Kidney tubule cell (primary cell): ENCODE data around the gene UBASH3A.

ENCODE experiments used
- DNase-seq: peaks from one replicate; pipeline ENCODE4 v3.0.0-alpha.2; 2018; ENCODE audit warnings: low spot score

The UBASH3A gene

DNA sequence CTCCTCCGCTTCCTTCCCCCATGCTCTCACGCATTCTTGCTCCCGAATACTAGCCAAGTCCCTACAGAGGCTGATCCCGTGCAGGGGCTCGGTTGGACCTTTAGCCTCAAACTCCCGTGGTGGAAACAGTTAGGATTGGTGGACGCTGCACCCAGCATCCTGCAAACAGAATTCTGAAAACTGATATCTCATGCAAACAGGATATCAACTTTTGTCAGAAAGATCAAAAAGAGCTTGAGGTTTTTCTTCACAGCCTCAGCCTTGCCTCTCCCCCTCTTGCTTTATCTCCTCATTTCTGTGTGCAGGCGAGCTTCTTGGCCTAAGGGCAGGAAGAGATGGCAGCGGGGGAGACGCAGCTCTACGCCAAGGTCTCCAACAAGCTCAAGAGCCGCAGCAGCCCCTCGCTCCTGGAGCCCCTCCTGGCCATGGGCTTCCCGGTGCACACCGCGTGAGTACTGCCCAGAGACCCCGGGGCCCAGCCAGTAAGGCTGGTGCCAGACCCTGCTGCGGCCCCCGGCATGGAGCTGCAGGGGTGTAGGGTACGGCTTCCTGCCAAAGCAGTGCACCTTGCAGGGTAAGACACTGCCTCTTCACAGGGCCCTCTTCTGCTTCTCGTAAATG is at the start of gene UBASH3A:
TSS of gene UBASH3A (plus strand) at position 292 of the 621 bp plus-strand sequence. CDS start at position 336, 44 bp downstream.
- DNase-seq: no peak

GRCh38 chr21:42356046-42356445 is 47.7 kb upstream of the UBASH3A start:
- DNase-seq: peak; percentile 35

DNA sequence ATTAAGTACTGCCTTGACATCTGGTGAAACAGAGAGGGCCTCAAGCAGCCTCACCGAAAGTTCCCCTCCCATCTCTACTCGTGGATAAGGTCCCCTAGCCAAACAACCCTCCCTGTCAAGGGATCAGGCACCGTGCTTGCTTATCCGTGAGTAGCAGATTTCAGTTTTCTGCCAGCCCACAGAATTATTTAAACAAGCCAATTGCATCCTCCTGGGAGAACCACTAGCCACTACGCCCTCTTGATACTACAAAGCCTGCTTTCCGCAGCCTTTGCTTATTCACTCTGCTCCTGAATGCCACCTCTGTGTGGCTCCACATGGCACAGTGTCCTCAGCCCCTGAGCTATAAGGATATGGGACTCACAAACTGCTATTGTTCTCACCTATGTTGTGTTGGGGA is 47.1 kb upstream of the UBASH3A start:
- no peak for DNase-seq

DNA sequence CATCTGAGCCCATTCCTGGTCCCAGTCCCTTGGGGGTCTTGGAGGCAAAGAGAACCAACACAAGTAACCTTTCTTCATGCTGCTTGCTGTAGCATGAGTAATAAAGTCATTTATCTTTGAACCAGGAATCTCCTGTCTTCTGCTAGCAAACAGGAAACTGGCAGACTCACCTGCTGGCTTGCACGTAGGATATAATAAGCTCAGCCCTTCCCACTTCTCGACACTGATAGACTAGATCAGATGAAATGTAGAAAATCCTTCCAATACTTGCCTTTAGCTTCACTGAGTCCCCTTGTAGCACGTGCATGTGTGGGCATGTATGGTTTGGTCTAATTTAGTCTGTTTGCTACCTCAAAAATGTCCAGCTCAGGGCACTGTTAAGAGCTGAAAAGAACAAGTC is 46.4 kb upstream of the UBASH3A start:
- no peak for DNase-seq

- no peak for DNase-seq
Observed at GRCh38 chr21:42358261-42358660, 45.4 kb upstream of the UBASH3A start.

GRCh38 chr21:42358937-42359336 is 44.8 kb upstream of the UBASH3A start:
- no peak for DNase-seq

DNA sequence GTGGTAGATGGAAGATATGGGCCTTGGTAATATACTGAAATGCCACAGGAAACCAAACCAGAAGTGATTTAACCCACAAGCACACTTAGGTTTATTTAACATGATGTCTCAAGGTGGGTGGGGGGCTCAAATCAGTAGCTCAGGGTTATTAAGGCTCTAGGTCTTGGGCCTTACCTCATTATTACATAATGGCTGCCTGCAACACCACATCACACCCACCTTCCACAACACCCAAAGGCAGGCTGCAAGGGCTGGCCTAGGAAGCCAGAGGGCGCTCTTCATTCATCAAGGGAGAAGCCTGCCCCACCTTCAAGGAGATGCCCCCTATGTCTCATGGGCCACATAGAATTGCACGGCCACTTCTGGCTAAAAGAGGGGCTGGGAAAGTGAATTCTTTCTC is 43.4 kb upstream of the UBASH3A start:
- DNase-seq: no peak

DNA sequence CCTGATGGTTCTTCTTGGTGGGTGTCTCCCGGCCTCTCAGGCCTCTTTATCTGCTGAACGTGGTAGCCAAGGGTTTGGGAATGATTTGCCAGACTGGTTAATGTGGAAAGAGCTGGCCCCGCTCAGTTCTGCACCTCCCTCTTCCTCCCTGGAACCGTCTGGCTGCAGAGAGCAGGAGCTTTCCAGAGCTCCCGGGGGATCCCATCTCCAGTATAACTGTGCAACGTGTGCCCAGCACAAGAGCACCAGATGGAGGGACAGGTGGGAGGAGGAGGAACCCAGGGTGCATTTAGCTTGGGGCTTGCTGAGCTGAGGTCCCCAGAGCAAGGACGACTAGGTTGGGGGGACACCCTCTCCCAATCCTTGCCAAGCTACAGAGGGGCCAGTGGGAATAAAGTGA is 42.4 kb upstream of the UBASH3A start:
- DNase-seq: no peak

DNA sequence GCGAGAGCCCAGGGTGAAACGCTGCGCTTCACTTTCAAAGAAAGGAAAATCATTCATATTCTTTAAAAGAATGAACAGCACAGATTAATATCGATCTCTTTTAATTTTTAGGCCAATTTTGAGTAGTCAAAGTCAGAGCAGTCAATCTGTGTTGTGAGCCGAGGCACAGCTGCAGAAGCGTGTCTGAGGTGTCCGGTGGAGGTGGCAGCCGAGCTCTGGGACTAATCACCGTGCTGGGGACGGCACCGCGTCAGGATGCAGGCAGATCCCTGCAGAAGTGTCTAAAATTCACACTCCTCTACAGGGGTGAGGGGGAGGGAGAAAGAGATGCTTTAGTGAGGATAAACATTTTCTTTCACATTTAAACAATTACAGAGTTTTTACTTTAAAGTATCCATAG is 41.5 kb upstream of the UBASH3A start:
- no peak for DNase-seq

DNA sequence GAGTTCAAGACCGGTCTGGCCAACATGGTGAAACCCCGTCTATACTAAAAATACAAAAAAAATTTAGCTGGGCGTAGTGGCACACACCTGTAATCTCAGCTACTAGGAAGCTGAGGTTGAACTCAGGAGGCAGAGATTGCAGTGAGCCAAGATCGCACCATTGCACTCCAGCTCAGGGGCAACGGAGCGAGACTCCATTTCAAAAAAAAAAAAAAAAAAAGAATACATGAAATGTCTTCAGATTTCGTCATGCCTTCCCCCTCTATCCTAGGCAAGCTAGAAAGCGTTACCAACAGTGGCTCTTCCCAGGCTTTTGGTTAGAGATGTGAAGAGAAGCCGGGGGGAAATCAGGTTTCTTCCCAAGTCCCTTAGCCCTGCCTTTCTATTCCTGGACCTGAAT is 41.0 kb upstream of the UBASH3A start:
- peak; percentile 8 for DNase-seq

- peak; percentile 39 for DNase-seq
Observed at GRCh38 chr21:42363312-42363711, 40.4 kb upstream of the UBASH3A start.

DNA sequence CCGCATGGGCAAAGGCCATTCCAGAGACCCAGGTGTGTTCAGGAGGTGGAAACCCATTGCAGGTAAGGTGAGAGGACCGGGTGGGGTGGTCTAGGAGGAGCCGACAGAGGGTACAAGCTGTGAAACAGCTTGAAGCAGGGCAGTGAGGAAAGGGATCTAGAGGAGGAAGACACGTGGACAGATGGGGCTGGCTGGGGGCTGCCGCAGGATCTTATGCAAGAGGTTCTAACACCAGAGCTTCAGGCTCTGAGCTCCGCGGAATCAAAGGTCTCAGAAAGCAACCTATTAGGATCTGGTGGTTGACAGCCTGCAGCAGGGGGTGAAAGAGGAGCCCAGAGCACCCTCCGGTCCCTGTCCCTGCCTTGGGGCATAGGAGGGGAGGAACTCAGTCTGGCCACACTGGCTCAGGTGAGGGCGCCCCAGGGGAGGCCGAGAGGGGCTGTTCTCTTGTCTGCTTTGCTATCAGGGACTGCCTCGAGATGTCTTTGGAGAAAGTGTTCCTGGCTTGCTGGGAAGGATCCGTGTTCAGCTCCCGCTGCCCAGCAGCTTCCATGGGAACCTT is 39.3 kb upstream of the UBASH3A start:
- DNase-seq: no peak

DNA sequence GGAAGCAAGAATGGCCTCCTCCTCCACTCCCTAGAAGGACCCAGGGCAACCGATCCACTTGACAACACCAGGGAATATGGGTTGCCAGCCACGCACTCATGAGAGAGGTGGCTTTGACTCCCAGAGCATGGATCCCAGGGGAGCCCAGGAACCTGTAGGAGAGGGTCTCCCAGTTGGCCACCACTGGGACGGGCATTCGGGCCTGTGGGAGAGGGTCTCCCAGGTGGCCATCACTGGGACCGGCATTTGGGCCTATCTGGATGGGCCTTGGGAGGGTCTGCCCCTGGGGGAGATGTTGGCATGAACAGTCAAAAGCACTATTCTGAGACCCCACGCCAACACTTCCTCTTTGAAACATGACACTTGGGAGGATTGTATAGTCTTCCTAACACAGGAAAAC is 37.9 kb upstream of the UBASH3A start:
- DNase-seq: no peak

- no peak for DNase-seq
Observed at GRCh38 chr21:42366292-42367010, 37.3 kb upstream of the UBASH3A start, which contains the start of gene TFF1. TFF1 (minus strand) TSS chr21:42366535; CDS start chr21:42366495, 40 bp downstream.

GRCh38 chr21:42367367-42368165 is 36.1 kb upstream of the UBASH3A start:
- no peak for DNase-seq

GRCh38 chr21:42369821-42370220 is 33.9 kb upstream of the UBASH3A start:
- DNase-seq: no peak

GRCh38 chr21:42370894-42371654 is 32.6 kb upstream of the UBASH3A start:
- DNase-seq: no peak

- DNase-seq: no peak
Observed at GRCh38 chr21:42373196-42373907, 30.4 kb upstream of the UBASH3A start.

- DNase-seq: no peak
Observed at GRCh38 chr21:42373908-42374455, 29.7 kb upstream of the UBASH3A start.

- DNase-seq: no peak
Observed at GRCh38 chr21:42374457-42374856, 29.2 kb upstream of the UBASH3A start.
